ENCODE results near the gene ELMOD1.
A peak's percentile ranks its signal among the peaks of the same experiment; 100 is the strongest.

ELMOD1 gene

DNA sequence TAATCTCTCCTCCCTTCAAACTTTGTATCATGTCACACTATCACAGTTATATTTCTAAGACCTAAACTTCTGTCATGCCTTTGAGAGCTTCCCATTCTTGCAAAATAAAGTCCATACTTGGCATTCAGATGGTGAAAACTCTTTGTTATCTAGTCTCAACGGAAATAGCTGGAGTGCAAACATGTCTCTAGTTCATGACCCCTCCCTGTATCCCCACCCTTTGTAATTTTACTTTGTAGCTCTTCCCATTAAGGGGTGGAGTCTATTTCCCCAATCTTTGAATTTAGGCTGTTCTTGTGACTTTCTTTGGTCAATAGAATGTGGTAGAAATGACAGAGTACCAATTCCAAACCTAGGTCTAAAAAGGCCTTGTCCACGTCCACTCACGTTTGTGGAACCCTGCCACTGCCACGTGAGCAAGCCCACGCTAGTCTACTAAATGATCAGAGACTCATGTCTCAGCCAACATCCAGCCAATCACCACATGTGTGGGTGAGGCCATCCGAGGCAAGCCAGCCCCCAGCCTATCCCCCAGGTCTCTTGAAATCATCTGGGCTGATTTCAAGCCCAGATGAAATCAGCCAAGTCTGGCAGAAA lies 97.5 kb downstream of the ELMOD1 start:
- DNase-seq (ENCODE audit: low read depth): no peak

DNA sequence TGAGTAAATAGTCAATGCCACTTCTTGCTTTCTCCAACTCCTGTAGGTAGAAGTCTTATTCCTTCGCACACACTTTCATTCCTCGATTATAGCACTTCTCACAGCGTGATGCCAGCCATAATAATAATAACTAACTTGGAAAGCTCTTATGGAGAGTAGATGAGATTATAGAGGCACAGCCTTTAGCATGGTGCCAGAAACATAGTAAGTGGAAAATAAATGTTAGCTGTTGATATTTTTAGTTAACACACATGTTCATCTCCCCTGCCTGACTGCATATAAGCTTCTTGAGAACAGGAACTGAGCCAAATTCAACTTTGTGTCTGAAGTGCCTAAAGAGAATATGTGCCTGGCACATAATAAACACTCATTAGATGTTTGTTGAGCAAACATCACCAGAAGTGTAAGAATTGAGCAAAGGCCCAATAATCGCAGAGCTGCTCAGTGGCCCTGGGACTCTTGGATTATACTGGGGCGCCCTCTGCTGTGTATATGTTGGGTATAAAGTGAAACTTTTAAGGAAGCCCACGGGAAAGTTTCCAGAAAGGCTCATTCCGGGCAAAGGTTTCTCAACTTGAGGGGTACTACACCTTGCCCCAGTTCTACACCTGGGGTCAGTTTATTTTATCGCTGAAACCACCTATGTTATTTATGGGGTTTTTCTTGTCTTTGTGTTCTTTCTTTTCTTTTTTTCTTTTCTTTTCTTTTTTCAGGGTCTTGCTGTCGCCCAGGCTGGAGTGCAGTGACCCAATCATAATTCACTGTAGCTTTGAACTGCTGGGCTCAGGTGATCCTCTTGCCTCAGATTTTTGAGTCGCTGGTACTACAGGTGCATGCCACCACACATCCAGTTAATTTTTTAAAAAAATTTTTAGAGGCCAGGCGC lies 98.6 kb downstream of the ELMOD1 start:
- peak; percentile 25 for DNase-seq (ENCODE audit: low read depth)

DNA sequence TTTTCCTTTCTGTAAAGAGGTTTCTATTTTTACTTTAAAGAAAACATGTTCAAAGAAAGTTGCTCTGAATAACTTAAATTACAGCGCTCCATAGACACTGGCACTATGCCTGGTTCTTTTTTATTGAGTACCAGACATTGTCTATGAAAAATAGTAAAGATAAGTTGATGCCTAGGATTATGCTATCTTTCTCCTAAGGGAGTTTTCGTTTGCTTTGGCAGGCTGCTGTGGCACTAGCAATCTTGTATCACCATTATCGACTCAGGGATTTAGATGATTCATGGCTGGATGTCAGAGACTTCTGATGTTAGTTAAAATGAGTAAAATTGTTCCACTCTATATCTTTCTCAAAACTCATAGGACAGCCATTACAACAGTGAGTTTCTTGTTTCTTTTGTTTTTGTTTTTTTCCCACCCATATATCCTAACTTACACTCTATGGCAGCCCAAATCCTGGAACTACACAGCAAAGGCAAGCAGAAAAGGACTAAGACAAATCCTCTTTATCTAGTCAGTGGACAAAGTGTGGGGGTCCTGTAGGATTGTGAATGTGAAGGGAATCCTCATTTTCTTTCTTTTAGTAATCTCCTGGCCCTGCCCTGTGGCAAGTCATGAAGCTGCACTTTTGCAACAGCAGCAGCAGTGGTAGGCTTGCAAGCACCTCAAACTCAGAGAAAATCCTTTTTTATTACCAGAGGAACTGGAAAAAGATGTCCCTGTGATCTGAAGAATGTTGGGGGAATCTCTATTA lies 100.2 kb downstream of the ELMOD1 start:
- DNase-seq (ENCODE audit: low read depth): no peak

DNA sequence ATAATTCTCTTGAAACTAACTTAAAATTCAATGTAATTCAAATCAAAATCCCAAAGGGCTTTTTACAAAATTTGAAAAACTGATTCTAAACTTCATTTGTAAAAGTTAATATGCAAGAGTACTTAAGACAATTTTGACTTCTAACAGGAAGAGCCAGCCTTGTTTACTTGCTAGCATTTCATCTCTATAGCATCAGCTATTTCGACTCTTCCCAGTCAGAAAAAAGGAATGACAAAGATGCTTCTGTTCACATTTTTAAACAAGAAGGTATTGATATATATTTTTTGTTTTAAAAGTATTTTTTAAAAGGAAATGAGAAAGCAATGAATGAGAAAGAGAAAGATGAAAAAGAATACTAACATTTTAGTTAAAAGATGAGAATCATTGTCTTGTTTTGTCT lies 104.5 kb downstream of the ELMOD1 start:
- DNase-seq (ENCODE audit: low read depth): no peak

DNA sequence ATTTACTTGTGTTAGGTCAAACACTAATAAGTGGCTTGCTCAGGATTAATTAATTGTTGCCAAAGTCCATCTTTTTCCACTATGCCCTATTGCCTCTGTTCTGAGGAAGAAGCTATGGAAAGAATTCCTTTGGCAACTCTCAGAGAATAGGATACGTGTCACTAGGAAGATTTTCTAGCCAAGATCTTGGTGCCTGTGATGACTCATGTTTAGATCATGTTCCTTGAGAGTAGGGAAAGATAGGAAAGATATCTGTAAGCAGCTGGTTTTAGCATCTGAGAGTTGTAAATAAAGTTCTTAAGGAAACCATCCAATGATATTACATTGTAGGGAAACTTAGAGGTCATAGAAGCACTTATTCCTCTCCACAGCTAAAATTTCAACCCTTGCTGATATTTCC lies 105.2 kb downstream of the ELMOD1 start:
- DNase-seq (ENCODE audit: low read depth): no peak

DNA sequence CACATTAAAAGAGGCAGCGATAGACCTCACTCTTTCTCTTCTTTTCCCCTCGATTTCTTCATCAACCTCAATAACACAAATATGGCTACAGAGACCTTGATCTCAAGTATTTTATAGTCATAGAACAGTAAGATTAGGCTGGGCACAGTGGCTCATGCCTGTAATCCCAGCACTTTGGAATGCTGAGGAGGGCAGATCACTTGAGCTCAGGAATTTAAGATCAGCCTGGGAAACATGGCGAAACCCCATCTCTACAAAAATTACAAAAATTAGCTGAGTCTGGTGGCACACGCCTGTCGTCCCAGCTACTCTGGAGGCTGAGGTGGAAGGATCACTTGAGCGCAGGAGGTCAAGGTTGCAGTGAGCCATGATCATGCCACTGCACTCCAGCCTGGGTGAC lies 106.3 kb downstream of the ELMOD1 start:
- no peak for DNase-seq (ENCODE audit: low read depth)

DNA sequence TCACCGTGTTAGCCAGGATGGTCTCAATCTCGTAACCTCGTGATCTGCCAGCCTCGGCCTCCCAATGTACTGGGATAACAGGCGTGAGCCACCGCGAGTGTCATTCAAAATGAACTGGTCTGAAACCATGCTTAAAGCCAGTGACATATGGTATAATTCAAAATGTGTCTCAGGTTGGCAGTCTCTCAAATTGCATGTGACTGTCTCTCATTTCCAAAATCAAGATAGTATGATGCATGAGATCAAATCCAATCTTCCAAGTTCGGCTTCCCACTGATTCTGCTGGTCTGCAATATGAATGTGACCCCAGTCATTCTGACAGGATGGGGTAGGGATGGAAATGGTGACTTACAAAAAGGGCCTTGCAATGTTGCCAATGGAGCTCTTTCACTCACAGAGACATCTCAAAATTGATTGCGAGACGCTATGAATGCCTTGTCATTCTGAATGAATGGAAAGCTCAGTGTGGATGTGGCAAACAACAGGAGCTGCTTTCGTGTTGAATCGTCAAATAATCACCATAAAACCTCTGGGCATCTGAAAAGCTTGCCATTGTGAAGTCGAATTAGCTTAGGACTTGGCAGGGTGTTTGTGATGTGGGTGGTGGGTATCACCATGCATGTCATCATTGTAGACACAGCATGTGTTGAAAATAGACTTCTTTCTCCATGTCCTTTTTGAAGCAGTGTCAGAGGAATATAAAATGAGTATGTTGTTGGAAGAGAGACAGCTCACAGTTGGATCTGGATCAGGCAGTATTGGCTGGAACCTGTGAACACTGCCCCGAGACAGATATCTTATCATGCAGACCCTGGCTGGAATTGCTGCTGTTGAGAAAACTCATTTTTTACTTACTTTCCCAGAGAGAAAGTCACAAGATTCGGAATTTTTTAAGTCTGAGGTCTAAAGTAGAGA lies 108.7 kb downstream of the ELMOD1 start:
- no peak for DNase-seq (ENCODE audit: low read depth)

DNA sequence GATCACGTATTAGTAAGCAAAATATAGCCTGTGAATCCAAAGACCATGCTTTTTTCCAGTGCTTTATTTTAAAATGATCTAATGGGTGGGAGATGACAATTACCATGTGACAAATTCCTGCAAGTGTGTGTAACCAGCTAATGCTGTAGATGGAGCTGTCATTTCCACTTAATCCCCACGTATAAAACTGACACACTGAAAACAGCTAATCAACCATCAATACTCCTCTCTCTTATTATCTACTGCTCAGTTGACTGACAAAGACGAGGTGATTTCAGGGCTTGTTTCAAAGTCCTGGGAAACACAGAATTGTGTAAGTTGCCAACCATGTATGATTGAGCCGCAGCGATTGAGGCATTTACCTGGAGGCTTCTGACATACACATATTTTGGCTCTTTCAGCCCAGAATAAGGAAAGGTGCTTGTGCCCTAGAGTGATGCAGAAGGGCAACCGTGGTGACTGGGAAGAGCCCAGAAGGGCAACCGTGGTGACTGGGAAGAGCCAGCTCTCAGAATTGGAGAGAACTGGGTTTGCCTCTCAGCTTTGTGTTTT lies 111.2 kb downstream of the ELMOD1 start:
- DNase-seq (ENCODE audit: low read depth): no peak

DNA sequence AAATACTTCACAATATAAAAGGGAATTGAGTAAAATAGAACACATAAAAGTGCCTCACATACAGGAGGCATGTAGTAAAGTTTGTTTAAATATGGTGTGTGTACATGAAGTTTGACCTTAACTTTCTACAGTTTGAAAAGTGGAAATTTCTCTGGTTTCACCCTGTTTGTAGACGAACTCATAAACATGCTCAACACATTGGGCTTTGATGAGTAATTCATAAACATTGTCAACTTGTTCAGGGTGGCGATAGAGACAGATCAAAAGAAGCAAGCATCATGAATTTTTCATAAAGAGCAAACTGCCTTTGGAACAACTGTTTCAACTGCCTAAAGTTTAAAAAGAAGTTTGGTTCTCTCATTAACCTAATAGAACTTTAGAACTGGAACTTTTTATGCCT lies 111.8 kb downstream of the ELMOD1 start:
- no peak for DNase-seq (ENCODE audit: low read depth)

DNA sequence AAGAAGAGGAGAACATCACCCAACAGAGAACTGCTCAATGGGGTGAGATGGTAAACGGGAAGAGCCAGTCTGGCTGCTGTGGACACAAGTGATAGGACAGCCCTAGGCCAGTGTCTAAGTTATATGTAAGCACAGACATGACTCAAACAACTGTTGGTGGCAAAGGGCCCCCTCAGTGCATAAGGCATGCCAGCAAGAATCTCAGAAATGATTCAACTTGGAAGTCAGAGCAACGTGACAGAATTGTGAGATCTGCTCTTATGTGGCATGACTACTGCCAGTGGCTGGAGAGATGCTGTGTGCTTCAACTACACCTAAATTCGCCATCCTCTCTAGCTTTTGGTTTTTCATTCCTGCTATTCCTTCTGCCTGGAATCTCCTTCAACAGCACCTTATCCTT lies 113.5 kb downstream of the ELMOD1 start:
- no peak for DNase-seq (ENCODE audit: low read depth)

DNA sequence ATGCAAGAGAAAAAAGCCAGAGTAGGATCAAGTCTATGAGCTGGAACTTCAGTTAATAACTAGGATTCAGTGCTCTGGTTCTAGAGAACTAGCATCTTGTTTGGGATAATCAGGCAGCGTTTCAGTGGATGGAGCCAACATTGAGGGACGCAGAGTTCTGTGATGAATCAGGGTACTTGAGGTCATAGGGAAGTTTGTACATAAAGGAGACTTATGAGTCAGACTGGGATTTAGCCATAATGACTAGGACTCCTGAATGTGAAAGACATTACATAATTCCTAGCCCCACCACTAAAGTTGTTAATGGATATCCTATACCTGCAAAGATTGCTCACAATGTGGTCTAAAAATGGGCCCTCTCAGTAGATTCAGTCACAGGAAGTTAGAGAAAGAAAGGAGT lies 114.1 kb downstream of the ELMOD1 start:
- DNase-seq (ENCODE audit: low read depth): no peak

DNA sequence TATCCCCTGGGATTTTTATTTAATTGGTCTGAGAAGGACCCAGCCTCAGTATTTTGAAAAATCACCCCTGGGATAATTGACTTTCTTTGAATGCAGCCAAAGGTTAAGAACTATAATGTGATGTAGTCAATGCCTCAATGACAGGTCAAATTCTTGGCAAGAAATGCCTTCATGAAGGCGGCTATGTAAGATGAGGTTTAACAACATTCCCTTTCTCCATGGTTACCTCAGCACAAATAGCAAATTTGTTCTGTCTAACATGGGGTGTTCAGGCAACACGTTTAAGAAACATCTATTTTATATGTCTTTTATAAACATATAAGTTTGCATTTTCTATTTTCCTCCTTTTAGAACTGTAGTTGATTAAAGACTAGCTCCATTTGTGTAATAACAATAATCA lies 115.6 kb downstream of the ELMOD1 start:
- no peak for DNase-seq (ENCODE audit: low read depth)

DNA sequence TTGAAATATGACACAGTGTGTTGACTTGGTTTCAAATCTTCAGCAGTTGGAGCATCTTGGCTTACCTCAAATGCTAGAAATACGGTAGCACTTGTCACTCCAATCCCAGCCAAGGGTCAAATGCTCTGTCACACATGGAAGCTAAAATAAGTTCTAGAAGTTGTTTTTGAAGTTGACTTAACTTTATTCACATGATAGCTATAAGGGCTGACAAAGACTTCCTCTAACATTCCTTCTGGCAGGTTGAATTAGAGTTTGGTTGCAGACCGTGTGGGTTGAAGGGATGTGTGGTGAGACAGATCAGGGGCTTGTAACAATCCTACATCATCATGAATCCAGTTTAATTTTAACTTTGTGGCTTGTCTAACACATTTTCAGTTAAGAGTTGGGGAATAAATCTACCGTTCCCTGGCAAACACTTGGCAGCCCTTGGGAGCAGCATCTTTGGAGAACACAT lies 116.3 kb downstream of the ELMOD1 start:
- DNase-seq (ENCODE audit: low read depth): no peak

DNA sequence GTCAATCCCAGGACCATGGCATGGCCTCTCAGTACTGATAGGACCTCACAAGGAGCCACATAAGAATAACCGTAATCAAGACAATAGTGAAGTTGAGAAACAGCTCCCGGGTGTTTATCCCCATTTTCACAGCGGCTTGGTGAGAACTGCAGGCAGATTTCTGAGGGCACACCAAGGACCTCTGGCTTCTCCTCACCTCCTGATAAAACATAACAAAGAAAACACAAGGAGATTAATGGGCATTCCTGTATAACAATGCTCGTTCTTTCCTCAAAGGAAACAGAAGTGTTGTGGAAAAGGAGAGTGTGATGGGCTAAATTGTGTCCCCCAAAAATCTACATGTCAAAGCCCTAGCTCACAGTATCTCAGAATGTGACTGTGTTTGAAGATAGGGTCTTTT lies 116.9 kb downstream of the ELMOD1 start:
- DNase-seq (ENCODE audit: low read depth): no peak

DNA sequence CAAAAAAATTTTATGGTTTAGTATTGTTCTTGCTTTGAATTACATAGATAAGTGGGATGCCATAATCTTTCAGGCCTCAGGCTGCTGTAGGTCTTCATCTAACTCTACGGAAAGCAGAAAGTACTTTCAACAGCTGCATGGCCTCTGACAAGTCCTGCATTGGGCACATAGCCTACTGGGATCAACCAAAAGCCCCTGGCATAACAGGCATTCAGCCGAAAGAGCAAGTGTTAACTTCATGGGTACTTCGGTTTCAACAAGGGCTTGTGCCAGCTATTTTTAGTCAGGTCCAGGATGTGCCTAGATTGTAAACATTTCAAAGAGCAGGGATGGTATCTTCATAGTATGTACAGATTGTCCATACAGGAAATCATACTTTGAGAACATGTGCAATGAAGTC lies 117.8 kb downstream of the ELMOD1 start:
- DNase-seq (ENCODE audit: low read depth): no peak

DNA sequence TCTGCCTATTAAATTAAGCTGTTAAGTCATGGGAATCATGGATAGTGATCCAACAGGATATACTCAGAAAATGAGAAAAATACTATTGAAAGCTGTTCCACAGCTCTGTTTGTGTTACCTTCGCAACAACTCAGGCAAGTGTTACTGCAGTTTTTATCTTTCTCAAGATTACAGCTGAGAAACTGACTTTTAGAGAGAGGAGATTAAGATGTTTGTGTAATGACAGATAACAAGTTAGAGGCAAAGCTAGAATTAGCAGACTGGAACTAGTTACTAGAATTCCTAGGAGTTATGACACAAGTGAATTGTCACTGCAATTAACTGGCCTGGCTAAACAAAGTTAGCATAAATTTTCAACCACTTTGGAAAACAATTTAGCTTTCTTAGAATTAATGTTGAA lies 119.4 kb downstream of the ELMOD1 start:
- DNase-seq (ENCODE audit: low read depth): no peak

DNA sequence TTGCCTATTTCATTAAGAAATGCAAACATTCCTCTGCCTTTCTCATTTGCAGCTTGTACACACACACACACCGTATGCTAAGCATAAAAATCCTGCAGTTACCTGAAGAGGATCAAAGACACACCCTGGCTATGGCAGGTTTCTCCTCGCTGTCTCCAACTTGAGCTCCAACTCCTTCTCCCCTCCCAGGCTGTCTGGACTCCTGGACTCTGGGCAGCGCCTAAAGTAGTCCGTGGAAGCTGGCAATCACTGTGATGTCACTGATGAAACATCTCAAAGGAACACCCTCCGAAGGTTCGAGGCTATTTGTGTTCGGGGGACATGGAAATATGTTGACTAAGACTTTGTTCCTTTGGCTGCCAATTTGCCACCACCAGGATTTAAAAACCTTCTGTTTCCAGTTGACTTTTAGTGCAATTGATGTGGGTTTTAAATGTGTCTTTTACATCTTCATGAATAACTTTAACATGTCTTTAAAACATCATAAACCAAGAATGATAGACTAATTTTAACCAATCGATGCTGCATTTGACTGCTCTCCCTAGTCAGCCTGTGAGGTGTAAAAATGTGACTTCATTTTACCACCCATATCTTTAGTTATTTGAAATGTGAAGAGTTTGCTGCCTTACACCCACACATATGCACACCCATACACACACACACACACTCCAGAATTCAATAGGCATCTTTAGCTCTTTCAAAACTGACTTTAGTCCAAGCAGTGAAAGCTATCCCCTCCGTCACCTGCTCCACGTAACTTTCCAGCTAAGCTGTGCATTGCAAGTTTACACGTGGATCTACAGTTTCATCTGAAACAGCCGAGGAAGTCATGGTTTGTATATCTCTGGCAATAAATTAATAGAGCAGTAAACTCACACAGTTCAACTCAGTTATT lies 121.2 kb downstream of the ELMOD1 start, which contains the start of gene SLN:
Gene SLN, minus strand, starts transcription at position 196 of the 895 bp plus-strand sequence.
- no peak for DNase-seq (ENCODE audit: low read depth)

DNA sequence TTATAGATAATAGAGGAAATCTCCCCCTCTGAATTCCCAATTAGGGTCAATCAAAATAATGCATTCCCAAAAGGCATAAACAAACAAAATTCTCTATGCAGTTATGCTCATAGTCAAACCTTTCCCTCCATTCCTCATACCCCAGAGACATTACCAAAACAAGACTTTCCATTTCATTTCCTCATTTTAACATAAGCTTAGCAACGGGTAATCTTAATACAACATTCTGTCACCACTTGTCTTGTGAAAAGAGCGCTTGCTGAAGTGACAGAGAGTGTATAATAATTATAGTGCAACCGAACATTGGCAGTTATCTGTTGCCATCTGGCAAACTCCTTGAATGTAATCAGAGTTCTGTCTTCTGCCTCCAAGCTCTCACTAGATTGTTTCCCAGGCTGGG lies 122.1 kb downstream of the ELMOD1 start:
- no peak for DNase-seq (ENCODE audit: low read depth)

Data from stimulated activated CD8-positive, alpha-beta memory T cell treated with anti-CD3 and anti-CD28 coated beads, Interleukin-12 subunit alpha, Interleukin-12 subunit beta, amount 100 ng/mL, for 1 hour (primary cell).